Osteocyte (in vitro differentiated cells): ENCODE measurements around the gene HPSE2. TPM values are rescaled to one million over a fixed set of nuclear protein-coding genes. Genes with fewer than 3 reads are reported as not detected.

ENCODE experiments used
- DNase-seq: peaks from one replicate; pipeline ENCODE4 v3.0.0; 2021; ENCODE audit warnings: mixed read lengths; ENCODE audit not compliant: unreplicated experiment; ENCODE audit errors: extremely low spot score
- H3K27ac Mint-ChIP-seq: one replicate; pipeline ENCODE4 v1.8.0; 2021; ENCODE audit warnings: mild to moderate bottlenecking, mixed read lengths; ENCODE audit not compliant: unreplicated experiment
- H3K27me3 Mint-ChIP-seq: one replicate; pipeline ENCODE4 v1.8.0; 2021; ENCODE audit warnings: mixed read lengths; ENCODE audit not compliant: unreplicated experiment
- H3K36me3 Mint-ChIP-seq: one replicate; pipeline ENCODE4 v1.8.0; 2021; ENCODE audit warnings: mixed read lengths; ENCODE audit not compliant: unreplicated experiment
- H3K4me1 Mint-ChIP-seq: one replicate; pipeline ENCODE4 v1.8.0; 2021; ENCODE audit warnings: mixed read lengths; ENCODE audit not compliant: unreplicated experiment
- H3K4me3 Mint-ChIP-seq: one replicate; pipeline ENCODE4 v1.8.0; 2021; ENCODE audit warnings: mild to moderate bottlenecking, moderate library complexity, mixed read lengths; ENCODE audit not compliant: unreplicated experiment
- H3K9me3 Mint-ChIP-seq: one replicate; pipeline ENCODE4 v1.8.0; 2021; ENCODE audit warnings: mixed read lengths; ENCODE audit not compliant: unreplicated experiment
- total RNA-seq: library from RNA; stranded (reverse); gene quantifications from 2 replicates; pipeline ENCODE4 v1.2.1, GENCODE V29; 2021
- TF ChIP-seq, protein P1 (sequence below): fragments of 200-600 bp; sonication (generic); IDR thresholded peaks from 2 replicates; pipeline ENCODE4 v1.5.0; 2021; ENCODE audit warnings: antibody characterized with exemption, mild to moderate bottlenecking, moderate library complexity

The HPSE2 gene
- total RNA-seq, 1 donor from 2014 or later, result not detected

DNA sequence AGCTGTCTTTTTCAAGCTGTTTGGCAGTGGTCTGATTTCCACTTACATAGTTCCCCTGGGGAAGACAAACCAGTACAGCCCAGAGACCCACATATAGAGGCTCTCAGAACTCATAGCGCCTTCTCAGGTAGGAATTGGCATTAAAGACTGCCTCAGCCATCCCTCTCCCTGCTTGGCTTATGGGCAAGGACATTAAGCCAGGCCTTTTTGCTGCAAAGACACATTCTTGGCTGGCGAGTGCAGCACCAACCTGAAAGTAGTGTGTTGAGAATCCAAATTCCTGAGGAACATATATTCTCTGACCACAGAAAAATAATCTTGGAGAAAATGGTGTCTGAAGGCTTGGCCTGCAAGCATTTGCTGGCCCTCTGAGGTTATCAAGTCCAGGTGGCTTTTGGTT is 749.7 kb downstream of the HPSE2 start:
- DNase-seq, result no peak
- Mint-ChIP-seq H3K27ac (no peak overlapping the region), H3K27me3 (peaks cover 2% of the 10 kb centered on the region), H3K9me3 (no peaks in the 10 kb centered on the region), H3K36me3 (no peaks in the 10 kb centered on the region), H3K4me1 (no peaks in the 10 kb centered on the region), H3K4me3 (no peak overlapping the region)
- TF ChIP-seq, protein P1, sequence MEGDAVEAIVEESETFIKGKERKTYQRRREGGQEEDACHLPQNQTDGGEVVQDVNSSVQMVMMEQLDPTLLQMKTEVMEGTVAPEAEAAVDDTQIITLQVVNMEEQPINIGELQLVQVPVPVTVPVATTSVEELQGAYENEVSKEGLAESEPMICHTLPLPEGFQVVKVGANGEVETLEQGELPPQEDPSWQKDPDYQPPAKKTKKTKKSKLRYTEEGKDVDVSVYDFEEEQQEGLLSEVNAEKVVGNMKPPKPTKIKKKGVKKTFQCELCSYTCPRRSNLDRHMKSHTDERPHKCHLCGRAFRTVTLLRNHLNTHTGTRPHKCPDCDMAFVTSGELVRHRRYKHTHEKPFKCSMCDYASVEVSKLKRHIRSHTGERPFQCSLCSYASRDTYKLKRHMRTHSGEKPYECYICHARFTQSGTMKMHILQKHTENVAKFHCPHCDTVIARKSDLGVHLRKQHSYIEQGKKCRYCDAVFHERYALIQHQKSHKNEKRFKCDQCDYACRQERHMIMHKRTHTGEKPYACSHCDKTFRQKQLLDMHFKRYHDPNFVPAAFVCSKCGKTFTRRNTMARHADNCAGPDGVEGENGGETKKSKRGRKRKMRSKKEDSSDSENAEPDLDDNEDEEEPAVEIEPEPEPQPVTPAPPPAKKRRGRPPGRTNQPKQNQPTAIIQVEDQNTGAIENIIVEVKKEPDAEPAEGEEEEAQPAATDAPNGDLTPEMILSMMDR, result no peak

DNA sequence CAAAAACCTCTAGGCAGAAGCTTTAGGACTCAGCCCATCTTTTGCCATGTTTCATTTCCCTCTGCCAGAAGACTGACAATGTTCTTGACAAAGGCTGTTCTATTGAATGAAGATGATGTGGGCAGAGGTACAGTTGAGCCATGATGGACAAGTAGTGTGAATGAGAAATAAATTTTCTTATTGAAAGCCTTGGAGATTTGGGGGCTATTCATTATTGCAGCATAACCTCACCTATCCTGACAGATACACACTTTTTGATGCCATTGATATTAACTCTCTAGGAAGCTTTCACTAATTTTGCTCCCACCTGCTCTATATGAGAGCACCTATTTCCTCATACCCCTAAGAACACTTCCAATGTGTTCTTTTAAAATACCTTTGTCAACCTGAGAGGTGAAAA is 752.0 kb downstream of the HPSE2 start:
- Mint-ChIP-seq H3K9me3 (no peaks in the 10 kb centered on the region), H3K27ac (no peak overlapping the region), H3K4me1 (no peaks in the 10 kb centered on the region), H3K27me3 (peaks cover 2% of the 10 kb centered on the region), H3K4me3 (no peak overlapping the region), H3K36me3 (no peaks in the 10 kb centered on the region)
- TF ChIP-seq, protein P1, result no peak
- DNase-seq, result no peak

DNA sequence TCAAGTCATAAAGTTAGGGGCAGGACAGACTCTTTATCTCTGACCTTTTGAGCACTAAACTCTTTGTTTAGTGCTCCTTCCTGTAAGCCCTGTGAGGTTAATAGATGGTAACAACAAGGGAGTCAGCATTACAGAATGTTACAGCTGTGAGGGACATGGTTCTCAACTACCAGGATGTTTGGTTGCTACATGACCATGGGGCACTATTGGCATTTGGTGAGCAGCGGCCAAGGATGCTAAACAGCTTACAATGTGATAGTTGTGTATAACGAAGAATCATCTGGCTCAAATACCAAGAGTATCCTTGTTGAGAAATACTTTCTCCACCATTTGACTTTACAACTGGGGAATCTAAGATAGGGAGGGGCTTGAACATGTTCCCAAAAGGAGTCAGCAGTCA is 753.6 kb downstream of the HPSE2 start:
- H3K4me3 Mint-ChIP-seq, result no peak overlapping the region
- TF ChIP-seq, protein P1, result no peak
- H3K27ac Mint-ChIP-seq, result no peak overlapping the region
- H3K36me3 Mint-ChIP-seq, result no peaks in the 10 kb centered on the region
- no peaks in the 10 kb centered on the region for H3K9me3 Mint-ChIP-seq
- peaks cover under 1% of the 10 kb centered on the region for H3K27me3 Mint-ChIP-seq
- DNase-seq, result no peak
- no peaks in the 10 kb centered on the region for H3K4me1 Mint-ChIP-seq

DNA sequence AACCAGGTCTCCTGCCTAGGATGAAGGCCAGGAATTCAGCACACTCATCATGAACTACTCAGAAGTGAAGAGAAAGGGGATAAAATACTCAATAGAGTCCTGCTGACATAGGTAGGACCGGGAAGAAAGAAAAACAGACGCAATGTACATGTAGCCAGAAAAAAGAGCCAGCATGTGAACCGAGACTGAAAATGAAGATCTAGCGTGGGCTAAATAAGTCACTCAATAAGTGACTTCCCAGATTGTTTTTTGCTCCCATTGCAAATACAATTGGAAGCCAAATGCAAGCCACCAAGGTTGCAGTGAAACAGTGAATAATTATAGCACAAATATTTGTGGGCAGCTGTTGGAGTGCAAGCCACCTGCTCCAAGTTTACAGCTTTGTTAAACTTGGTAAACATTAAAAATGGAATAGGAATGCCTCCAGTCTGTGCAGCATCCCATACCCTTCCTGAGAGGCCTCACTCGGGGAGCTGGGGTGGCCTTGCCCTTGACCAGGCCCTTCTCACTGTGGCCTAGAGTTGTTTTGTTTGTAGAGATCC is 754.2 kb downstream of the HPSE2 start:
- Mint-ChIP-seq H3K36me3 (no peaks in the 10 kb centered on the region), H3K4me1 (no peaks in the 10 kb centered on the region), H3K9me3 (no peaks in the 10 kb centered on the region)

DNA sequence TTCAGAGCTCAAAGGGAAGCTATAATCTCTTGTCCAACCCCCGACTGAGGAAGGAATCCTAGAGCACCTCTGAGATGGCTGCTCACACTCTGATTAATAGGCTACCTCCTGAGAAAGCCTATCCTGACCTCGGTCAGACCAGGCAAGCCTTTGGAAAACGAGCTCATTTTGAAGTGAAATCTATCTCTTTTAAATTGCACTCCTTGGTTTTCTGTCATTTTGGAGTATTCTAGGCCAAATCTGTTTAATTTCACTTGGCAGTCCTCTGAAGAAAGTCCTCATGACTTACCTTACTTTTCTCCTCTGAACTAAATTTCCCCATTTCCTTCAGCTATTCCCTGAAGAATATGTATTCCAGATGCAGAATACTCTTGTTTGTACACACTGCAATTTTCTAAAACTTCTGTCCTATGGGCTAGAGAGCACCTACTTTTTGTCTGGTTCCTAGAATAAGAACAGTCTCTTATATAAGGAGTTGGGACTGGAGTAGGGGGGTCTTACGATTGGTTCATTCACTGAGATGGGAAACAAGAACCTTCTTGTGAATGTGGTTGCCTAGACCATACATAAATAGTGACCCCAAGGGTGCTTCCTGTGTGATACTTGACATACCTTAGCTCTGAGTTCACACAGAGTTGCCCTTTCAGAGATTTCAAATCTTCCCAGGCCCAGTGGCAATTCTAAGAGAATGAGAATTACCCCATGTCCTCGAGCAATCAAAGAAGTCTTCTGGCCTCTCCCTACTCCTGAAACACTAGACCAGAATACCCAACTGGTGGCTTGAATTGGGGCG is 757.0 kb downstream of the HPSE2 start:
- Mint-ChIP-seq H3K9me3 (no peaks in the 10 kb centered on the region), H3K36me3 (no peaks in the 10 kb centered on the region), H3K27ac (no peak overlapping the region), H3K27me3 (no peaks in the 10 kb centered on the region), H3K4me1 (no peaks in the 10 kb centered on the region), H3K4me3 (no peak overlapping the region)
- DNase-seq, result no peak
- TF ChIP-seq, protein P1, result no peak

More for the DNA sequence above, 754.2 kb downstream of the HPSE2 start:
- Mint-ChIP-seq H3K4me3 (no peak overlapping the region), H3K27me3 (no peaks in the 10 kb centered on the region), H3K27ac (no peak overlapping the region)
- TF ChIP-seq, protein P1, result no peak
- no peak for DNase-seq
